Measurements from ENCODE around the gene LRRK2. TPM values are rescaled to one million over a fixed set of nuclear protein-coding genes. Genes with fewer than 3 reads are reported as not detected.

LRRK2 gene
- total and polyA plus RNA-seq, 2 of the 13 experiments (the other 11 are each of a cell fraction or from before 2014, with no cell fraction given) = not detected

GRCh38 chr12:40238979-40239378 lies 14.2 kb downstream of the LRRK2 start:
- in situ Hi-C loops (cut with HindIII; ENCODE audit: extremely low pct_ligation_motif_present, low pct_unique_long_range_greater_than_20kb) (no loop called here), intact Hi-C loops (cut with micrococcal nuclease; ENCODE audit: unreplicated experiment) (no loop called here)
- TF ChIP-seq MTA3 (CRISPR knock-in tag; IDR thresholded peaks at IDR 0.05) (no peak), ZNF121 (CRISPR knock-in tag; IDR thresholded peaks at IDR 0.05) (no peak), ZNF234 (CRISPR knock-in tag; conservative IDR thresholded peaks at IDR 0.05) (no peak), RCOR2 (CRISPR knock-in tag; IDR thresholded peaks at IDR 0.05) (no peak), ZBTB40 (IDR thresholded peaks at IDR 0.05) (no peak), ZBTB40 (CRISPR knock-in tag; IDR thresholded peaks at IDR 0.05) (no peak), CC2D1A (CRISPR knock-in tag; IDR thresholded peaks at IDR 0.05) (no peak)
- CTCF ChIA-PET (ENCODE audit: low intra/inter-chr PET ratio, low total read pairs) = no interaction called here
- Histone ChIP-seq H3K79me2 (ENCODE audit: insufficient read depth, low read length) (no peaks in the 10 kb centered on the region), H3K9ac (ENCODE audit: insufficient read depth, low read depth, low read length) (no peak overlapping the region), H3K9me3 (ENCODE audit: low read length) (no peaks in the 10 kb centered on the region), H3K36me3 (replicated peaks in 1 of 2; ENCODE audit: control insufficient read depth in 1 of 2, insufficient read depth in 2 of 2, low read length in 2 of 2) (no peaks in the 10 kb centered on the region), H3K27ac (ENCODE audit: extremely low read length, insufficient read depth, low read length) (no peak overlapping the region), H2AFZ (ENCODE audit: low read length) (no peak overlapping the region), H3K4me3 (replicated peaks in 1 of 3; ENCODE audit: insufficient read depth in 1 of 3, low read depth in 2 of 3, low read length in 3 of 3) (no peak overlapping the region), H3K4me2 (ENCODE audit: low read depth, low read length) (no peak overlapping the region), H3K27me3 (ENCODE audit: control insufficient read depth in 1 of 2, insufficient read depth in 2 of 2, low read length in 2 of 2) (no peaks in the 10 kb centered on the region), H3K4me1 (ENCODE audit: insufficient read depth, low read length) (no peaks in the 10 kb centered on the region), H4K20me1 (ENCODE audit: insufficient read depth, low read length) (no peaks in the 10 kb centered on the region)
- no TSS peak for BruUV-seq (replicated peaks)
- DNase-seq (ENCODE audit: low spot score) (no peak), FAIRE-seq (no peak), ATAC-seq (no peak)
- WGBS (ENCODE audit: low lambda C conversion rate) = 31% methylated on average over 5 of the region's 5 CpGs
- POLR2A ChIA-PET = no interaction called here
